C4-2B (cell line): Measurements from ENCODE around the gene CENPX.

Experiments used
- ZFX ChIP-seq: fragments of 450-650 bp; IDR thresholded peaks from 2 replicates; pipeline ENCODE4 v1.6.1; 2017
- TF ChIP-seq, protein P1 (sequence below): fragments of 450-650 bp; conservative IDR thresholded peaks from 2 replicates; pipeline ENCODE4 v1.5.1; 2017; ENCODE audit warnings: mild to moderate bottlenecking

- TF ChIP-seq, protein P1, sequence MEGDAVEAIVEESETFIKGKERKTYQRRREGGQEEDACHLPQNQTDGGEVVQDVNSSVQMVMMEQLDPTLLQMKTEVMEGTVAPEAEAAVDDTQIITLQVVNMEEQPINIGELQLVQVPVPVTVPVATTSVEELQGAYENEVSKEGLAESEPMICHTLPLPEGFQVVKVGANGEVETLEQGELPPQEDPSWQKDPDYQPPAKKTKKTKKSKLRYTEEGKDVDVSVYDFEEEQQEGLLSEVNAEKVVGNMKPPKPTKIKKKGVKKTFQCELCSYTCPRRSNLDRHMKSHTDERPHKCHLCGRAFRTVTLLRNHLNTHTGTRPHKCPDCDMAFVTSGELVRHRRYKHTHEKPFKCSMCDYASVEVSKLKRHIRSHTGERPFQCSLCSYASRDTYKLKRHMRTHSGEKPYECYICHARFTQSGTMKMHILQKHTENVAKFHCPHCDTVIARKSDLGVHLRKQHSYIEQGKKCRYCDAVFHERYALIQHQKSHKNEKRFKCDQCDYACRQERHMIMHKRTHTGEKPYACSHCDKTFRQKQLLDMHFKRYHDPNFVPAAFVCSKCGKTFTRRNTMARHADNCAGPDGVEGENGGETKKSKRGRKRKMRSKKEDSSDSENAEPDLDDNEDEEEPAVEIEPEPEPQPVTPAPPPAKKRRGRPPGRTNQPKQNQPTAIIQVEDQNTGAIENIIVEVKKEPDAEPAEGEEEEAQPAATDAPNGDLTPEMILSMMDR: no peak
- TF ChIP-seq ZFX: no peak
Measured at GRCh38 chr17:82062076-82062983, 39.7 kb upstream of the CENPX start.
